ENCODE results near the gene POF1B. TPM values are rescaled to one million over a fixed set of nuclear protein-coding genes. Genes with fewer than 3 reads are reported as not detected.

The POF1B gene
- total RNA-seq, 2 donors from 2014 or later = not detected

DNA sequence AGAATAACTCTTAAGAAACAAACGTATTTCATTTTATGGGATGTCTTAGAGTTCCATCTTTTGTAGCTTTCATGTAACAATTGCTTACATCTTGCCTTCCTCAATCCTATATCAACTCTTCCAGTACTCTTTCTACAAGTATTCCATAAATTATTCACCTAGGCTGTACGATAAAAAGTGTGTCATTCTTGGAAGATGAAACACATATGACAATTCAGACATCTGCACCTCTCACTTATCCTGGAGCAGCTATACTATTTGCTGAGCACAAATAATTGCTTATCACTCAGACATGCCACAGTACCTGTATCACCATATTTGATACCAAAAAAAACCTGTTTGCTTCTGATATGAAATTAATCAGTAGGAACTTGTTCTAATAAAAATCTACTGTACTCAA lies 1.0 kb downstream of the POF1B start:
- Histone ChIP-seq H3K27ac (ENCODE audit: low read depth, low read length) (no peak overlapping the region), H3K9ac (ENCODE audit: extremely low read depth, low read length, poor library complexity, severe bottlenecking) (no peak overlapping the region), H3K9me3 (ENCODE audit: control insufficient read depth, low read length) (no peaks in the 10 kb centered on the region), H3K27me3 (ENCODE audit: control insufficient read depth, insufficient read depth, low read length, poor library complexity, severe bottlenecking) (no peaks in the 10 kb centered on the region), H3K4me3 (ENCODE audit: low read length) (no peak overlapping the region), H3K36me3 (ENCODE audit: control insufficient read depth, insufficient read depth, low read length) (no peaks in the 10 kb centered on the region), H3K4me1 (ENCODE audit: control insufficient read depth, insufficient read depth, low read length) (no peaks in the 10 kb centered on the region)
- 100% methylated on average over 1 to 2 of the region's 2 CpGs for WGBS, 2 experiments (ENCODE audit: insufficient coverage in 1 of 2, insufficient read length in 1 of 2)
- TF ChIP-seq, protein P1, sequence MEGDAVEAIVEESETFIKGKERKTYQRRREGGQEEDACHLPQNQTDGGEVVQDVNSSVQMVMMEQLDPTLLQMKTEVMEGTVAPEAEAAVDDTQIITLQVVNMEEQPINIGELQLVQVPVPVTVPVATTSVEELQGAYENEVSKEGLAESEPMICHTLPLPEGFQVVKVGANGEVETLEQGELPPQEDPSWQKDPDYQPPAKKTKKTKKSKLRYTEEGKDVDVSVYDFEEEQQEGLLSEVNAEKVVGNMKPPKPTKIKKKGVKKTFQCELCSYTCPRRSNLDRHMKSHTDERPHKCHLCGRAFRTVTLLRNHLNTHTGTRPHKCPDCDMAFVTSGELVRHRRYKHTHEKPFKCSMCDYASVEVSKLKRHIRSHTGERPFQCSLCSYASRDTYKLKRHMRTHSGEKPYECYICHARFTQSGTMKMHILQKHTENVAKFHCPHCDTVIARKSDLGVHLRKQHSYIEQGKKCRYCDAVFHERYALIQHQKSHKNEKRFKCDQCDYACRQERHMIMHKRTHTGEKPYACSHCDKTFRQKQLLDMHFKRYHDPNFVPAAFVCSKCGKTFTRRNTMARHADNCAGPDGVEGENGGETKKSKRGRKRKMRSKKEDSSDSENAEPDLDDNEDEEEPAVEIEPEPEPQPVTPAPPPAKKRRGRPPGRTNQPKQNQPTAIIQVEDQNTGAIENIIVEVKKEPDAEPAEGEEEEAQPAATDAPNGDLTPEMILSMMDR (conservative IDR thresholded peaks at IDR 0.05) = no peak
- peaks cover 36% of the 10 kb centered on the region for H3K9me3 Mint-ChIP-seq
- no peaks in the 10 kb centered on the region for H3K36me3 Mint-ChIP-seq (ENCODE audit: low read depth)
- DNase-seq = no peak
- no peaks in the 10 kb centered on the region for H3K27me3 Mint-ChIP-seq (ENCODE audit: insufficient read depth)
- no peak overlapping the region for H3K4me3 Mint-ChIP-seq
- no peak overlapping the region for H3K27ac Mint-ChIP-seq
- no peaks in the 10 kb centered on the region for H3K4me1 Mint-ChIP-seq

DNA sequence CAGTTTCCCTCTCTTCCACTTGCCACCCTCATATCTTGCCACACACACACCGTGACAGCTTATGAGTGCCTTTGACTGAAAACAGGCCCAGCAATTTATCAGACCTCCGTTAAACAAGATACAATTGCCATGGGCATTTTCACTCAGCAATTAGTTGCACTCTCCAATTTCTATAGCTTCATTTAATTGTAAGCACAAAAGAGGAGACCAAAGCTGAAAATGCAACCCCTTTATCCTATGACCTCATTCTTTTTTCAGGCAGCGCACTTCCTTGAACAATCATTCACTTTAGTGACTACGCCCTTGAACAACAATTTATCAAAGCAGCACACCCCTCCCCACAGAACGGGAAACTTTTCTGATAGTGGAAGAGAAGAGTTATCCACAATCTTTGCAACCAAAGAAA lies 4.1 kb downstream of the POF1B start:
- H3K9me3 ChIP-seq (ENCODE audit: control insufficient read depth, low read length) = no peaks in the 10 kb centered on the region
- Mint-ChIP-seq H3K27me3 (ENCODE audit: insufficient read depth) (no peaks in the 10 kb centered on the region), H3K4me1 (peaks cover 2% of the 10 kb centered on the region), H3K9me3 (peaks cover 43% of the 10 kb centered on the region), H3K4me3 (no peak overlapping the region), H3K36me3 (ENCODE audit: low read depth) (no peaks in the 10 kb centered on the region), H3K27ac (no peak overlapping the region)
- no peaks in the 10 kb centered on the region for H3K36me3 ChIP-seq (ENCODE audit: control insufficient read depth, insufficient read depth, low read length)
- TF ChIP-seq, protein P1 (conservative IDR thresholded peaks at IDR 0.05) = no peak
- H3K4me1 ChIP-seq (ENCODE audit: control insufficient read depth, insufficient read depth, low read length) = no peaks in the 10 kb centered on the region
- H3K9ac ChIP-seq (ENCODE audit: extremely low read depth, low read length, poor library complexity, severe bottlenecking) = no peak overlapping the region
- WGBS, 2 experiments (ENCODE audit: insufficient coverage in 1 of 2, insufficient read length in 1 of 2) = 97% methylated on average over 2 of the region's 5 CpGs; no CpG with 5 or more reads in 1 of the 2 experiments
- H3K27me3 ChIP-seq (ENCODE audit: control insufficient read depth, insufficient read depth, low read length, poor library complexity, severe bottlenecking) = no peaks in the 10 kb centered on the region
- no peak overlapping the region for H3K4me3 ChIP-seq (ENCODE audit: low read length)
- no peak overlapping the region for H3K27ac ChIP-seq (ENCODE audit: low read depth, low read length)
- DNase-seq = no peak

DNA sequence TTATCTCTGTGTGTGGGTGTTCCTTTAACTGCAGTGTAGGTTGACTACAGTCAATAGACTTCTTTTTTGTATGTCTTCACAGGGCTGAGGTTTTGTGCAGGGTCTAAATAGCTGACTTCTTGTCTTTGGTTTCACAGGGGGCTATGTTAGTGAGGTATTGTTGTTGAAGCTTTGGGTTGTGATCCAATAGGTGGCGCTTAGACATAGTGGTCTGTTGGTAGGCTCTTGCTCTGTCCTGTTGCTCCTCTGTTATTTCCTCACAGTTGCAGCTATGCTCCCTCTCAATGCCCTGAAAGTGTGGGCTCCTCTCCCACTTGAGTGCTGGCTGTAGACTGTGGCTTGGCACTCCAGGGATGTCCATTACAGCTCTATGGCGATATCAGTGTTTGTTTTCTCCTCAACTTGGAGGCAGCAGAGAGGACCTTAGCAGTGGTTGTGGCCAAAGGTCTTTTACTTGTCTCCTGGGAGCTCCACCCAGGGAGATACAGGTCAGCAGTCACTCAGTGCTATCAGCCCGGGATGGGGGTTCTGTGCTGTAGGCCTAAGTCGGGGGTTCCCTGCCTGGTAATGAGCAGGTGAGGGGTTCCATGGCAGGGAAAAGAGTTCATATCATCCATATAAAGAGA lies 14.0 kb downstream of the POF1B start:
- no peaks in the 10 kb centered on the region for H3K27me3 ChIP-seq (ENCODE audit: control insufficient read depth, insufficient read depth, low read length, poor library complexity, severe bottlenecking)
- Mint-ChIP-seq H3K9me3 (peaks cover 45% of the 10 kb centered on the region), H3K27me3 (ENCODE audit: insufficient read depth) (no peaks in the 10 kb centered on the region), H3K4me3 (no peak overlapping the region), H3K36me3 (ENCODE audit: low read depth) (no peaks in the 10 kb centered on the region), H3K27ac (no peak overlapping the region), H3K4me1 (no peaks in the 10 kb centered on the region)
- H3K4me3 ChIP-seq (ENCODE audit: low read length) = no peak overlapping the region
- 52 to 80% methylated on average over 1 to 3 of the region's 4 CpGs for WGBS, 2 experiments (ENCODE audit: insufficient coverage in 1 of 2, insufficient read length in 1 of 2)
- TF ChIP-seq, protein P1 (conservative IDR thresholded peaks at IDR 0.05) = peak; percentile 58
- no peak overlapping the region for H3K9ac ChIP-seq (ENCODE audit: extremely low read depth, low read length, poor library complexity, severe bottlenecking)
- DNase-seq = peak; percentile 59
- H3K4me1 ChIP-seq (ENCODE audit: control insufficient read depth, insufficient read depth, low read length) = no peaks in the 10 kb centered on the region
- H3K9me3 ChIP-seq (ENCODE audit: control insufficient read depth, low read length) = no peaks in the 10 kb centered on the region
- H3K36me3 ChIP-seq (ENCODE audit: control insufficient read depth, insufficient read depth, low read length) = no peaks in the 10 kb centered on the region
- no peak overlapping the region for H3K27ac ChIP-seq (ENCODE audit: low read depth, low read length)

All from endodermal cell (in vitro differentiated cells).